HG03045 (cell line): Measurements from ENCODE around the gene CCNL1.
A peak's percentile ranks its signal among the peaks of the same experiment; 100 is the strongest.
"Not testable (repeated sequence)": the region's sequence is repeated elsewhere in the genome, so short reads cannot be mapped to it uniquely, and the experiment has no call there.

Experiments used
- ATAC-seq: cut with Tn5 transposase; IDR thresholded peaks from one replicate; pipeline ENCODE4 v1.9.1; 2021; ENCODE audit warnings: mild to moderate bottlenecking, moderate library complexity; ENCODE audit not compliant: unreplicated experiment

The CCNL1 gene

DNA sequence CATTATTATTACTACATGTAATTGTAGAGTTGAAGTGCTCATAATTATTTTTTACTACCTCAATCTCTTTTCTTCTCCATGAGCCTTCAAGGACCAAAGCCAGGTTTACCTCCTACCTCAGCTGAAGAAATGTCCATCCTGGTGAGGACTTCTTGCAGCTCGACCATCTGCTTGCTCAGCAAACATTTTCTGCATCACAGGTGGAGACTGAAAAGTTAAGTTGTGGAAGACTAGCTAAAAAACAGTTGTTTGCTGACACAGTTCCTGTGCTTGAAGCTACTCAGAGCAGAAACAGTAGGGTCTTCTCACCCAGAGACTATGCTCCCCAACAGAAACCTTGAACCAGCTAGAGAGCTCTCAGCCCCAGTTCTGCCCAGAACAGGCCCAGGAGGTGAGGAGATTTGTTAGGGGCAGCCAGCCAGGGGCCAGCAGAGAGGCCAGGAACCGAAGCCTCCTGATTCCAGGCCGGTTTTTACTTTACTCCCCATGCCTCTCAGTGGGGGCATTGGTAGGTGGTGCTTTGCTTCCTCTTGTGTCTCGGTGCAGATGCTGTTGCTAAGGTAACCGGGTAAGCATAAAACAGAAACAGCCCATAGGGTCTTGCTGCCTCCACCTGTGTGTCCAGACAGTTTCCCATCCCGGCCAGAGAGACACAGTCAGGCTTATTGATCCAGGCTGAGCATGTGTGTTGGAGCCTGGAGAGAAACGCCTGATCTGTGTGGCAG lies 54.9 kb downstream of the CCNL1 start:
- ATAC-seq: peak; percentile 53

DNA sequence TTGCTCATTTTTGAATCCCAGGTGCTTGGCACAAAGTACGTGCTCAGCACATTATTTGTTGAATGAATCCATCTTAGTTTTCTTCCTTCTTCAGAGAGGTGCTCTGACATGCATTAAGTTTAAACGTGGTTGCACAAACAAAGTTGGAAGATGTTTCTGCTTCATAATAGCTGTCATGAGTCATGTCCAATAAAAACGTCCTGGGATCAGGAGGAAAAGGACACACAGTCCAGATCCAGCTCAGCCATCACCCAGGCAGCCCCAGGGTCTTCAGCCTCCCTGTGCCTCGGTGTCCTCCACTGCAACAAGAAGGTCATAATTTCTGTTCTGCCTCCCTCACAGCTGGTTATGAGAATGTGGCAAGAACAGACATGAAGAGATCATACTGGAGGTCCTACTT lies 55.4 kb downstream of the CCNL1 start:
- ATAC-seq: no peak

DNA sequence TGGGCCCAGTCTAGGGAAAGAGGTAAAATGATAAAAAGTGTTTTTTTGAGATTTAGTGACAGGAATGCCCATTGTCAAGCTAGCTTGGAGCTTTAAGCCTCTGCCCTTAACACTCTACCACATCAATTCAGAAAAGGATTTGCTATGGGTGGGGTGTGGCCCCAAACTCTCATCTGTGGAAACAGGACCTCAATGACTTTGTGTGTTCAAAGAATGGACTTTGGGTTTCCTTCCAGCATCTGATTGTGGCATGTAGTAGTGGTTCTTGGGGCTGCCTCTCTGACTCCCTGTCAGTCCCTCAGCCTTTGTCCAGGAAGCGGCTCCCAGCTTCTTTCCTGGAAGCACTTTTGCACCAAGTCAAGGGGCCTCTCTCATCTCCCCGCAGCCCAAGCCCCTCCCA lies 56.1 kb downstream of the CCNL1 start:
- peak; percentile 20 for ATAC-seq

DNA sequence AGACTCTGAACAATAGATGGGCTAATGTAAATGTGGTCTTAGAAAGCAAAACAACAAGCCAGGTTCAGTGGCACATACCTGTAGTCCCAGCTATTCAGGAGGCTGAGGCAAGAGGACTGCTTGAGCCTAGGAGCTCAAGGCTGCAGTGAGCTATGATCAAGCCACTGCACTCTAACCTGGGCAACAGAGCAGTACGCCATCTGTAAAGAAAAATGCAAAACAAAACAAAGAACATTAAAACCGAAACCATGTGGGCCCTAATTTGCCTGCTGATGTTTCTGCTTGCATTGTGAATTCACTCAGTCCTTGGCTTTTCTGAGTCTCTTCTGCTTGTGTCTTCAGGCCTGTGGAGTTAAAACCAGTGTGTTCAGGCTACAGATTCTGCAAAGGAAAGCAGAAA lies 56.7 kb downstream of the CCNL1 start:
- peak; percentile 84 for ATAC-seq

DNA sequence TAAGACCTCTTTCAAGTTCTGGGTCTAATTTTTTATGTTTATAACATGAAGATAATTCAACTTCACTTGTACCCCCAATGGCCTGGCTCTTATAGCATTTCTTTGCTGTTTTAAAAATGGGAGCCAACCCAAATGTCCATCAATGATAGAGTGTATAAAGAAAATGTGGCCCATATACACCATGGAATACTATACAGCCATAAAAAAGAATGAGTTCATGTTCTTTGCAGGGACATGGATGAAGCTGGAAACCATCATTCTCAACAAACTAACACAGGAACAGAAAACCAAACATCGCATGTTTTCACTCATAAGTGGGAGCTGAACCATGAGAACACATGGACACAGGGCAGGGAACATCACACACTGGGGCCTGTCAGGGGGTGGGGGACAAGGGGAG lies 57.4 kb downstream of the CCNL1 start:
- not testable (repeated sequence) for ATAC-seq

DNA sequence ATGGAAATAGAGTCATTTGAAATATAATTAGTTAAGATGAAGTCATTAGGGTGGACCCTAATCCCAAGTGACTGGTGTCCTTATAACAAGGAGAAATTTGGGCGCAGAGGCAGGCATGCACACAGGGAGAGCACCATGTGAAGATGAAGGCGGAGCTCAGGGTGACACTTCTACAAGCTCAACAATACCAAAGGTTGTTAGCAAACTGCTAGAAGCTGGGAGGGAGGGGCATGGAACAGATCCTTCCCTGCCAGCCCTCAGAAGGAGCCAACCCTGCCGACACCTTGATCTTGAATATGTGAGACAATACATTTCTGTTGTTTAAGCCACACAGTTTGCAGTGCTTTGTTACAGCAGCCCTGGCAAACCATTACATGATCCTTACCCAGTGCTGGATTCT lies 57.8 kb downstream of the CCNL1 start:
- ATAC-seq: no peak

DNA sequence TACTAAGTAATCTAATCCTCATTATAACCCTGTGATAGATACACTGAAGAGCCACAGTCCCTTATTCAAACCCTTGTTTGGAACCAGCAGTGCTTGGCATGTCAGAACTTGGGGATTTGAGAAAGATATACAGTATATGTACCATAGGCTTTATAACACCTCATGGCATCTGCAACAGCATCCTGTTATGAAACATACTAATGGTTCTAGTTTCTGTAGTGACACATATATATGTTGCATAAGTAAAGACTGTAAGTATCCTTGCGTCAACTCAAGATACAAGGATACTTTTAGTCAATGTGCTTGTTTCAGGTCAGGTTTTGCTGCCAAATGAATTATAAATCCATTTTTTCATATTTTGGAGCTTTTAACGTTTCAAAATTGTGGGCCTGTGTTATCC lies 58.5 kb downstream of the CCNL1 start:
- ATAC-seq: no peak

DNA sequence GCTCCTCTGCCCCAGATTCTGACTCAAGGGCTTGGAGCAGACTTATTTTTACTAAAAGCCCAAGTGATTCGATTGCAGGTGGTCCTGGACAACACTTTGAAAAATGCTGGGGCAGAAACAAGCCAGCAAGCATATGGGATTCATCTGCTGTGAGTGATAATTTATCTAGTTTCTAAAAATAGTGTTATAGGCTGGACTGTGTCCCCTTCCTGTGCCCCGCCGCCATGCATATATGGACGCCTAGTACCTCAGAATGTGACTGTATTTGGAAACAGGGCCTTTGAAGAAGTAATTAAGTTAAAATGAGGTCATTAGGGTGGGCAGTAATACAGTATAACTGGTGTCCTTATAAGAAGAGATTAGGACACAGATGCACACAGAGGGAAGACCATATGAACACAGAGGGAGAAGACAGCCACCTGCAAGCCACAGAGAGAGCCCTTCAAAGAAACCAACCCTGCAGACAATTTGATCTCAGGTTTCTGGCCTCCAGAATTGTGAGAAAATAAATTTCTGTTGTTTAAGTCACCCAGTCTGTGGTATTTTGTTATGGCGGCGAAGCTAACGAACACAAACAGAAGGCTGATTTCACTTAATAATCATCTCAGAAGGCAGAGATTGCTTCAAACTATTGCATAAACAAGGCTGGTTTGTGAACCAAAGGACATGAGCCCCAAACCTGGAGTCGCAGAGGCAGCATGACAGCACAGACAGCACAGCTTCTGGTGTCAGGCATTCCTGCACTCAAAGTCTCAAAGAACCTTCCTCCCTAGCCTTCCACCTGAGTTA lies 59.1 kb downstream of the CCNL1 start:
- no peak for ATAC-seq

DNA sequence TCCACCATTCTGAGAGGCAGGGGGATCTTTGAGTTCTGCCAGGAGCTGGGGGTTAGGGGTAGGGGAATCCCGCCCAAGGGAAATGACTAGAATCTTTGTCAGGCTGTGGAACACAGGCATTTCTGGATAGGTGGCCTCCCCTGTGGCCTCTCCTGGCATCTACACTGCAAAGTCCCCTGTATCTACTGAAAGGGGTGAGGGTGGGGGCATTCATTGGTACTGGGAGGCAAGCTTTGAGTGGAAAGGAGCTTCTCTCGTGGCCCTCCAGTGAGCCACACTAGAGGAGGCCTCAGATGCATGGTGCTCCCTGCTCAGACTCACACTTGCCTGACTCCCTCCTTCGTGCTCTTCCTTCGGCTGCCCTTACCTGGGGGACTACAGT lies 59.9 kb downstream of the CCNL1 start:
- ATAC-seq: no peak

DNA sequence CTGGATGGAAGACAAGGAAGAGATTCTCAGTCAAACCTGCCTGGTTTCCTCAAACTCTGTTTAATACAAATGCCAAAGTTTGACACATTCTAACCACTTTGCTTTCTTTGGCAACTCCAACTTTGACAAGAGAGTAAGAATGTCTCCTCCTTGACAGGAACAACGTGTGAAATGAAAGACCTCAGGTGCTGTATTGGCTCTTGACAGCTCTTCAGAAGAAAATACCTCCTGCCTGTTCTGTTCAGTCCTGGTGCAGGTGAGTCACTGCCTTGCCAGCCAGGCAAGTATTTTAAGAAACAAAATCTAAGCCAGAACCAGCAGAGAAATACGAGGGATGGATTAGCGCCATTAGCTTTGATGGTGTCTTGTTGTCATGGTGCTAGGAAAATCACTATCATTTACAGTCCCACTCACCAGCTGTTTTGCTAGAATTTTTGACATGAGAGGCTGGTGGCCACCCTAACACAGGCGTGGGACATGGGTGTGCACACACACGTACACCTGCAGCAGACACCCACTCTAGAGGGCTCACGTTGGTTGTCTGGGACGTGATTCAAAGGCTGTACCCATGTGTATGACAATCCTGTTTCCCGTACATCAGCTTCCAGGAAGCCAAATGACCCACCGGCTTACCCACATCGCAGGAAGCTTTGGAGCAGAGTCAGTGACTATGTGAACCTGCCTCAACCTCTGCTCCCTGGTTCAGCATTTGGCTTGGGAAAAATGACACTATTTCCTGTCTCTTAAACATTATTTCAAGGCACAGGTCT lies 60.4 kb downstream of the CCNL1 start:
- ATAC-seq: no peak

DNA sequence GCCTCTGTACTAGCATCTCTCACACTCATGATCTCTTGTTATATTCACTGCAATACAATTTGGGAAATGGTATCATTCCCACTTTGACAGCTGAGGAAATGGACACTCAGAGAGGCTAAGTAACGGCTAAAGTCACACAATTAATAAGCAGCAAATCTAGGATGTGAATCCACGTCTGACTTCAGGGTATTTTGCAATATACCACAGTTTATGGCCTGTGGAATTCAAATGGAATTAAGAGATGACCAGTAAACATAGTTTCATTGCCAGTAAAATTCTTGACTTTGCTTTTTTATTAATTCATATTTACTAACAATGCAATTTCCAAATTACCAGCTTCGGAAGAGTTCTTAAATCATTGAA lies 61.1 kb downstream of the CCNL1 start:
- ATAC-seq: no peak

DNA sequence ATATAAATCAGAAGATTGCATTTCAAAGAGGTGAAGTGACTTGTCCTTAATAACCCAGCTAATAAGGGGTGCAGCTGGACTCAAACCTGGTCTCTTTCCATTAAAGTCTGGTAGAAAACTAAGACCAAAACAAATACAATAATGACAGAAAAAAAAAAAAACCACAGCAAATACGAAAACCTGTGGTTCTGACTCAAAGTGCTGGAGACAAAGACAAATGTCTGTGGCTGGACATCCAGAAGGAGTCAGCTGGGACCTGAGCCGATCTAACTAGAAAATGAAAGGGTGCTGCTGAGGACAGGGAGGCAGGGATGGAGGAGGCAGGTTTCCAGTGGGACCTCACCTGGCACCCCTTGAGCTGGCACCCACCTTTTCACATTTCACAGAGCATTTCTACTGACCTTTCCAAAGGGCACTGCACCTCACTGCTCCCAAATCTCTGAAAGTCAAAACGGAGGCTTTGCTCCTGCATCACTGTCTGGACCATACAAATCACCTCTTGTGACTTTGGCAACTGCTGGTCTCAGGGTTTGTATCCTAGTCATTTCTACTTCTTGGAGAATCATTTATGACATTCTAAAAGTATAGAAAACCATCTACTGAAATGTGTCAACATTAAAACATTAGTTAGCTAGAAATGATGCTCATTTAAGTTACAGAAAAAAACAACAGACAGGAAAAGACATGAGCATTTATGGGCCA lies 61.7 kb downstream of the CCNL1 start:
- ATAC-seq: peak; percentile 44
